ENCODE data around the gene TNK1. TPM values are rescaled to one million over a fixed set of nuclear protein-coding genes. Genes with fewer than 3 reads are reported as not detected.
A peak's percentile ranks its signal among the peaks of the same experiment; 100 is the strongest.

The TNK1 gene
- total and polyA plus RNA-seq, 2 experiments from 2014 or later: 6.1 to 8.9 TPM

GRCh38 chr17:7351665-7352502 is 29.0 kb upstream of the TNK1 start, which contains the start of gene KCTD11:
Gene KCTD11 (plus strand): TSS chr17:7352162.
- H3K4me1 ChIP-seq (ENCODE audit: insufficient read depth): peaks cover 23% of the 10 kb centered on the region
- H3K36me3 ChIP-seq (ENCODE audit: insufficient read depth): no peaks in the 10 kb centered on the region
- no peaks in the 10 kb centered on the region; the same call in 1 of the 2 replicates for H4K20me1 ChIP-seq (replicated peaks; ENCODE audit: insufficient read depth)
- TF ChIP-seq EZH2 (IDR thresholded peaks at IDR 0.05; ENCODE audit: low read depth, unreplicated experiment): no peak
- TF ChIP-seq CREB1 (CRISPR knock-in tag; IDR thresholded peaks at IDR 0.05; ENCODE audit: low read depth): 0 out of 2 replicates have a peak, but pooled peaks have one; percentile 8
- no peak for TF ChIP-seq NANOG (IDR thresholded peaks at IDR 0.05; ENCODE audit: borderline replicate concordance)
- peak in 1 of 2 experiments; percentile 73; a peak in 3 of 4 replicates for TF ChIP-seq CTCF (conservative IDR thresholded peaks at IDR 0.05; ENCODE audit: low read depth in 2 of 2)
- TF ChIP-seq POLR2AphosphoS5 (IDR thresholded peaks at IDR 0.05; ENCODE audit: low read depth): peak; percentile 65; the same call in 1 of the 2 replicates
- H3K27me3 ChIP-seq (ENCODE audit: insufficient read depth): no peaks in the 10 kb centered on the region
- H3K9me3 Mint-ChIP-seq: no peaks in the 10 kb centered on the region
- H3K27ac Mint-ChIP-seq: peak within 1 kb of the TSS; percentile 42; the same call in 1 of the 2 replicates
- peak within 1 kb of the TSS; percentile 99 for H3K4me2 ChIP-seq
- DNase-seq (ENCODE audit: low spot score) (peak; percentile 94), ATAC-seq (peak; percentile 63)
- peak within 1 kb of the TSS; percentile 69 for H2AFZ ChIP-seq
- H3K27ac ChIP-seq (ENCODE audit: low read depth): peak within 1 kb of the TSS; percentile 97
- peaks cover 47% of the 10 kb centered on the region for H3K27me3 Mint-ChIP-seq (ENCODE audit: insufficient read depth, low read depth, poor library complexity)
- H3K36me3 Mint-ChIP-seq (ENCODE audit: low read depth): peaks cover 4% of the 10 kb centered on the region; the same call in 1 of the 3 replicates
- peaks cover 34% of the 10 kb centered on the region for H3K4me1 Mint-ChIP-seq
- H3K9me2 ChIP-seq (ENCODE audit: insufficient read depth): no peaks in the 10 kb centered on the region
- H3K4me3 ChIP-seq: peak within 1 kb of the TSS; percentile 96
- peaks cover 18% of the 10 kb centered on the region for H3F3A ChIP-seq (replicated peaks; ENCODE audit: low read depth)
- no peaks in the 10 kb centered on the region for H3K79me2 ChIP-seq (replicated peaks; ENCODE audit: insufficient read depth)
- H3K4me3 Mint-ChIP-seq: peak within 1 kb of the TSS; percentile 82

GRCh38 chr17:7352503-7352889 is 28.4 kb upstream of the TNK1 start:
- H3K4me1 ChIP-seq (ENCODE audit: insufficient read depth): peaks cover 24% of the 10 kb centered on the region
- no peaks in the 10 kb centered on the region for H3K27me3 ChIP-seq (ENCODE audit: insufficient read depth)
- no peaks in the 10 kb centered on the region for H3K79me2 ChIP-seq (replicated peaks; ENCODE audit: insufficient read depth)
- ATAC-seq: no peak
- Mint-ChIP-seq H3K36me3 (ENCODE audit: low read depth) (peaks cover 4% of the 10 kb centered on the region; the same call in 1 of the 3 replicates), H3K9me3 (no peaks in the 10 kb centered on the region), H3K4me3 (peak overlapping the region; percentile 82), H3K27ac (peak overlapping the region; percentile 42; the same call in 1 of the 2 replicates), H3K27me3 (ENCODE audit: insufficient read depth, low read depth, poor library complexity) (peaks cover 47% of the 10 kb centered on the region), H3K4me1 (peaks cover 34% of the 10 kb centered on the region)
- peaks cover 18% of the 10 kb centered on the region for H3F3A ChIP-seq (replicated peaks; ENCODE audit: low read depth)
- H3K4me2 ChIP-seq: peak overlapping the region; percentile 99
- peak overlapping the region; percentile 69; the same call in 1 of the 2 replicates for H2AFZ ChIP-seq
- no peak for DNase-seq (ENCODE audit: low spot score)
- peak overlapping the region; percentile 96 for H3K4me3 ChIP-seq
- no peaks in the 10 kb centered on the region for H3K36me3 ChIP-seq (ENCODE audit: insufficient read depth)
- no peaks in the 10 kb centered on the region; the same call in 1 of the 2 replicates for H4K20me1 ChIP-seq (replicated peaks; ENCODE audit: insufficient read depth)
- no peaks in the 10 kb centered on the region for H3K9me2 ChIP-seq (ENCODE audit: insufficient read depth)
- no peak overlapping the region for H3K27ac ChIP-seq (ENCODE audit: low read depth)
- TF ChIP-seq CTCF (conservative IDR thresholded peaks at IDR 0.05; ENCODE audit: low read depth in 2 of 2) (peak in 1 of 2 experiments; percentile 59; a peak in 1 of 4 replicates), REST (IDR thresholded peaks at IDR 0.05; ENCODE audit: unreplicated experiment) (no peak), POLR2AphosphoS5 (IDR thresholded peaks at IDR 0.05; ENCODE audit: low read depth) (no peak), EZH2phosphoT487 (IDR thresholded peaks at IDR 0.05; ENCODE audit: unreplicated experiment) (no peak)
